H1 (cell line): ENCODE measurements around the gene DEPP1. TPM values are rescaled to one million over a fixed set of nuclear protein-coding genes. Genes with fewer than 3 reads are reported as not detected.
A peak's percentile ranks its signal among the peaks of the same experiment; 100 is the strongest.

ENCODE experiments used
- CTCF ChIA-PET: fragments of 300-600 bp; sonication (Branson Sonifier 250); formaldehyde crosslinking; loops from one replicate; lab custom pipeline; 2021; ENCODE audit not compliant: partially characterized antibody; lab: Charles Lee
- POLR2A ChIA-PET: fragments of 300-600 bp; sonication (Branson Sonifier 250); formaldehyde crosslinking; loops from one replicate; lab custom pipeline; 2021; ENCODE audit warnings: inconsistent platforms; ENCODE audit not compliant: partially characterized antibody; lab: Charles Lee
- DNase-seq, 2 experiments: peaks; one replicate each; pipeline versions ENCODE4 v3.0.0 to v3.0.0-alpha.2; 2010 to 2022; ENCODE audit warnings: low spot score in 2 of 2, low read depth in 1 of 2, mixed read lengths in 1 of 2
- FAIRE-seq: peaks from 2 replicates; lab custom pipeline; 2011; peaks lifted over from hg19 to GRCh38; lab: Jason Lieb, UNC
- H2AFZ ChIP-seq: 2 replicates; pipeline ENCODE4 v1.8.1; 2012; ENCODE audit warnings: low read length, inconsistent platforms
- H2AK5ac ChIP-seq: 2 replicates; pipeline ENCODE4 v1.6.1; 2013; ENCODE audit warnings: low read depth, low read length
- H2BK120ac ChIP-seq: replicated peaks from 2 replicates; pipeline ENCODE3; 2013; ENCODE audit warnings: low read depth, low read length, inconsistent platforms
- H2BK12ac ChIP-seq: 2 replicates; pipeline ENCODE4 v1.6.1; 2013; ENCODE audit warnings: low read depth, low read length
- H2BK15ac ChIP-seq: 2 replicates; pipeline ENCODE4 v1.6.1; 2013; ENCODE audit warnings: low read length
- H2BK20ac ChIP-seq: 2 replicates; pipeline ENCODE4 v1.6.1; 2013; ENCODE audit warnings: low read length
- H2BK5ac ChIP-seq: 2 replicates; pipeline ENCODE4 v1.6.1; 2013; ENCODE audit warnings: low read depth, low read length
- H3K14ac ChIP-seq: 2 replicates; pipeline ENCODE4 v1.6.1; 2013; ENCODE audit warnings: inconsistent platforms; ENCODE audit not compliant: insufficient read length
- H3K18ac ChIP-seq: 2 replicates; pipeline ENCODE4 v1.6.1; 2013; ENCODE audit warnings: low read length; ENCODE audit errors: extremely low read depth
- H3K23ac ChIP-seq: 2 replicates; pipeline ENCODE4 v1.6.1; 2013; ENCODE audit warnings: inconsistent platforms; ENCODE audit not compliant: insufficient read length
- H3K23me2 ChIP-seq: 2 replicates; pipeline ENCODE4 v1.6.1; 2013; ENCODE audit warnings: low read depth, low read length
- H3K27ac ChIP-seq: 2 replicates; pipeline ENCODE4 v1.6.1; 2011; ENCODE audit warnings: low read depth, low read length, inconsistent platforms
- H3K27me3 ChIP-seq, 4 experiments: replicated peaks in 1 of 4; 1 replicate in 1 of 4; 2 replicates in 3 of 4; pipeline versions ENCODE4 v1.6.1 to v1.8.1; 2011 to 2013; ENCODE audit warnings: low read length in 3 of 4, mild to moderate bottlenecking in 3 of 4, inconsistent platforms in 2 of 4, mixed read lengths in 2 of 4, moderate library complexity in 1 of 4; ENCODE audit not compliant: control insufficient read depth in 3 of 4, insufficient read depth in 3 of 4; ENCODE audit errors: extremely low read depth in 1 of 4
- H3K36me3 ChIP-seq, 4 experiments: 2 replicates each; pipeline versions ENCODE4 v1.6.1 to v1.8.1; 2011 to 2013; ENCODE audit warnings: mild to moderate bottlenecking in 4 of 4, low read length in 3 of 4, moderate library complexity in 2 of 4, control low read depth in 1 of 4, inconsistent platforms in 1 of 4; ENCODE audit not compliant: insufficient read depth in 4 of 4, control insufficient read depth in 2 of 4
- H3K4ac ChIP-seq: replicated peaks from 2 replicates; pipeline ENCODE3; 2013; ENCODE audit warnings: low read length, low read depth, mixed read lengths, inconsistent platforms; ENCODE audit not compliant: insufficient read length
- H3K4me1 ChIP-seq, 4 experiments: replicated peaks in 1 of 4; 1 replicate in 1 of 4; 2 replicates in 3 of 4; pipeline versions ENCODE4 v1.6.1 to v1.8.1; 2011 to 2013; ENCODE audit warnings: low read length in 3 of 4, inconsistent platforms in 2 of 4, mixed read lengths in 1 of 4; ENCODE audit not compliant: insufficient read depth in 4 of 4, control insufficient read depth in 3 of 4
- H3K4me2 ChIP-seq, 2 experiments: 2 replicates each; pipeline versions ENCODE4 v1.6.1 to v1.8.1; 2011 to 2013; ENCODE audit warnings: low read depth in 2 of 2, low read length in 2 of 2, control low read depth in 1 of 2, inconsistent platforms in 1 of 2, mild to moderate bottlenecking in 1 of 2; ENCODE audit not compliant: insufficient read depth in 1 of 2
- H3K4me3 ChIP-seq, 4 experiments: fragments of 200-600, 300-600 bp in 1 of 4; sonication (generic), shearing (Covaris generic), sonication (Bioruptor Twin) in 1 of 4; 2 replicates each; pipeline versions ENCODE4 v1.5.1 to v1.8.1; 2011 to 2016; ENCODE audit warnings: low read length in 4 of 4, low read depth in 3 of 4, control low read depth in 2 of 4, inconsistent platforms in 2 of 4, mild to moderate bottlenecking in 2 of 4, mixed read lengths in 1 of 4, moderate library complexity in 1 of 4; ENCODE audit not compliant: insufficient read depth in 2 of 4; ENCODE audit errors: extremely low read depth in 1 of 4
- H3K56ac ChIP-seq: replicated peaks from 2 replicates; pipeline ENCODE3; 2013; ENCODE audit warnings: low read depth, mild to moderate bottlenecking, mixed read lengths, low read length, inconsistent platforms; ENCODE audit not compliant: insufficient read length
- H3K79me1 ChIP-seq: 2 replicates; pipeline ENCODE4 v1.6.1; 2013; ENCODE audit warnings: low read depth, low read length, control low read depth
- H3K79me2 ChIP-seq, 2 experiments: 2 replicates each; pipeline versions ENCODE4 v1.6.1 to v1.8.1; 2012 to 2013; ENCODE audit warnings: low read length in 2 of 2, mild to moderate bottlenecking in 2 of 2, inconsistent platforms in 1 of 2; ENCODE audit not compliant: insufficient read depth in 2 of 2, control insufficient read depth in 1 of 2
- H3K9ac ChIP-seq, 4 experiments: replicated peaks in 1 of 4; 1 replicate in 1 of 4; 2 replicates in 3 of 4; pipeline versions ENCODE4 v1.6.1 to v1.8.1; 2011 to 2013; ENCODE audit warnings: low read depth in 3 of 4, low read length in 3 of 4, control low read depth in 2 of 4, mild to moderate bottlenecking in 2 of 4, moderate library complexity in 2 of 4, inconsistent platforms in 1 of 4; ENCODE audit errors: extremely low read depth in 1 of 4
- H3K9me3 ChIP-seq, 2 experiments: 2 replicates each; pipeline versions ENCODE4 v1.6.1 to v1.8.1; 2012 to 2013; ENCODE audit warnings: mild to moderate bottlenecking in 2 of 2, moderate library complexity in 2 of 2, control low read depth in 1 of 2, inconsistent platforms in 1 of 2, low read depth in 1 of 2, low read length in 1 of 2, mixed read lengths in 1 of 2; ENCODE audit not compliant: insufficient read depth in 2 of 2
- H4K20me1 ChIP-seq, 2 experiments: replicated peaks in 1 of 2; 2 replicates each; pipeline versions ENCODE3 to v1.8.1; 2011 to 2013; ENCODE audit warnings: inconsistent platforms in 2 of 2, low read length in 2 of 2, mild to moderate bottlenecking in 1 of 2; ENCODE audit not compliant: insufficient read depth in 2 of 2, control insufficient read depth in 1 of 2
- H4K5ac ChIP-seq: 2 replicates; pipeline ENCODE4 v1.6.1; 2013; ENCODE audit warnings: low read length, low read depth, mixed read lengths, inconsistent platforms; ENCODE audit not compliant: insufficient read length
- H4K8ac ChIP-seq: 2 replicates; pipeline ENCODE4 v1.8.0; 2013; ENCODE audit warnings: mild to moderate bottlenecking, moderate library complexity, low read length, inconsistent platforms; ENCODE audit not compliant: insufficient read depth; ENCODE audit errors: extremely low read depth
- H4K91ac ChIP-seq: replicated peaks from 2 replicates; pipeline ENCODE3; 2013; ENCODE audit warnings: low read length, mixed read lengths, inconsistent platforms; ENCODE audit not compliant: insufficient read length
- BACH1 ChIP-seq: IDR thresholded peaks from 2 replicates; pipeline ENCODE4 v1.6.1; 2012; ENCODE audit warnings: low read length, improper control_type of control experiment
- CBX8 ChIP-seq: fragments of 300-800, 300-1000 bp; sonication (generic); IDR thresholded peaks from 2 replicates; pipeline ENCODE4 v1.7.1; 2016; ENCODE audit warnings: low read depth, low read length, borderline replicate concordance
- CEBPB ChIP-seq: IDR thresholded peaks from 2 replicates; pipeline ENCODE4 v1.6.1; 2012; ENCODE audit warnings: low read depth, low read length
- CTBP2 ChIP-seq: IDR thresholded peaks from 2 replicates; pipeline ENCODE4 v1.7.0; 2011; ENCODE audit warnings: borderline replicate concordance, mild to moderate bottlenecking, moderate library complexity, mixed read lengths, low read length; ENCODE audit not compliant: insufficient read depth, insufficient read length
- EP300 ChIP-seq, 2 experiments: IDR thresholded peaks; 1 replicate in 1 of 2; 2 replicates in 1 of 2; pipeline ENCODE4 v1.6.1; 2011 to 2012; ENCODE audit warnings: low read depth in 2 of 2, low read length in 2 of 2, mild to moderate bottlenecking in 2 of 2, borderline replicate concordance in 1 of 2, inconsistent platforms in 1 of 2, moderate library complexity in 1 of 2
- FOSL1 ChIP-seq: IDR thresholded peaks from 2 replicates; pipeline ENCODE4 v1.6.1; 2011; ENCODE audit warnings: mild to moderate bottlenecking, low read depth, low read length, moderate library complexity; ENCODE audit not compliant: insufficient read depth
- GABPA ChIP-seq: IDR thresholded peaks from 2 replicates; pipeline ENCODE4 v1.6.1; 2011; ENCODE audit warnings: mild to moderate bottlenecking, low read length, moderate library complexity, borderline replicate concordance; ENCODE audit not compliant: insufficient read depth
- MAFK ChIP-seq: IDR thresholded peaks from 2 replicates; pipeline ENCODE4 v1.6.1; 2012; ENCODE audit warnings: low read depth, mild to moderate bottlenecking, improper control_type of control experiment, low read length
- MAX ChIP-seq: IDR thresholded peaks from 2 replicates; pipeline ENCODE4 v1.6.1; 2012; ENCODE audit warnings: inconsistent platforms
- POU5F1 ChIP-seq: IDR thresholded peaks from 2 replicates; pipeline ENCODE4 v1.6.1; 2011; ENCODE audit warnings: low read depth, mild to moderate bottlenecking, low read length, moderate library complexity
- RFX5 ChIP-seq: IDR thresholded peaks from 2 replicates; pipeline ENCODE4 v1.6.1; 2011; ENCODE audit warnings: low read depth, low read length, improper control_type of control experiment, borderline replicate concordance
- SP2 ChIP-seq: IDR thresholded peaks from 2 replicates; pipeline ENCODE4 v1.6.1; 2012; ENCODE audit warnings: mild to moderate bottlenecking, low read length, inconsistent platforms
- SRF ChIP-seq: IDR thresholded peaks from 2 replicates; pipeline ENCODE4 v1.6.1; 2011; ENCODE audit warnings: mild to moderate bottlenecking, low read depth, low read length, moderate library complexity
- TCF12 ChIP-seq: IDR thresholded peaks from 2 replicates; pipeline ENCODE4 v1.6.1; 2011; ENCODE audit warnings: low read depth, mild to moderate bottlenecking, low read length
- WGBS, 2 experiments: shearing (Covaris generic) in 1 of 2; methylation state at CpG; one replicate each; pipeline versions ENCODE4 v1.1.6 to v1.1.7; 2013 to 2015; ENCODE audit warnings: low lambda C conversion rate in 2 of 2, mixed read lengths in 2 of 2, inconsistent platforms in 1 of 2, low coverage in 1 of 2, missing lambda C conversion rate in 1 of 2; ENCODE audit not compliant: insufficient replicate concordance in 2 of 2, insufficient coverage in 1 of 2, insufficient read length in 1 of 2; ENCODE audit errors: extremely low coverage in 1 of 2, missing lambda C conversion rate in 1 of 2; 5-methylcytosine and 5-hydroxymethylcytosine counted together
- polyA plus RNA-seq, 7 experiments: library from polyadenylated mRNA; depleted of rRNA in 3 of 7; stranded (reverse) in 5 of 7; unstranded in 2 of 7; fragments of >200 nt in 5 of 7; fragments of 200-250 nt in 2 of 7; gene quantifications; 1 replicate in 5 of 7; 2 replicates in 1 of 7; 4 replicates in 1 of 7; pipeline versions ENCODE4 v1.2.1 to v1.2.3, GENCODE V29; 2011 to 2013; ENCODE audit warnings: missing spikeins in 2 of 7, mixed read lengths in 2 of 7
- total RNA-seq: library from RNA; stranded (reverse); fragmentation: NEBNext Ultra II Directional; extraction: Animal tissue kit (Norgen Biotek cat#: 25700); gene quantifications from 2 replicates; pipeline ENCODE4 v1.2.1, GENCODE V29; 2021

DEPP1 gene
- total and polyA plus RNA-seq, 2 of the 8 experiments (the other 6 are each of a cell fraction or from before 2014, with no cell fraction given), result 0.67 to 4.5 TPM

DNA sequence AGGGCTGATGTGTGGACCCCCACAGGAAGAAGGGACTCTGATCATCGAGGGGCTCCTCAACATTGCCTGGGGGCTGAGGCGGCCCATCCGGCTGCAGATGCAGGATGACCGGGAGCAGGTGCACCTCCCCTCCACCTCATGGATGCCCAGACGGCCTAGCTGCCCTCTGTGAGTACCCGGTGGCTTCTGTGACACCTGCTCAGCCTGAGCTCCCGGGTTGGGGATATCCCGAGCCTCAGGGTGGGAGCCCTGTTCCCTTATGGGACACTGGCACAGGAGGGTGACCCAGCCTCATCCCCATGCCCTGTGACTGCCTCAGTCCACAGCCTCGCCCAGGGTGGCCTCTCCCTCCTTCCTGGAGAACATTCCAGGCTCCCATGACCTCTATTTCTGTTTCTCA, 3.9 kb upstream of the DEPP1 start:
- peak overlapping the region; percentile 24; the same call in 1 of the 2 replicates for H2BK5ac ChIP-seq
- H3K79me1 ChIP-seq, result no peaks in the 10 kb centered on the region
- no peak for FAIRE-seq
- H3K4me3 ChIP-seq, result no peak overlapping the region
- no peak overlapping the region for H3K4me2 ChIP-seq
- H3K36me3 ChIP-seq, result peaks cover 0 to 4% (median 0%) of the 10 kb centered on the region in 4 experiments; a peak in 1 of 8 replicates
- CTCF ChIA-PET, result interaction anchor here (1.3 to 12.1 kb wide), 4 partner anchors 7 to 74 kb away, joined by 3 to 117 read pairs (median 24); no protein-coding TSS in a partner anchor
- no peak overlapping the region for H2AFZ ChIP-seq
- H3K9ac ChIP-seq, result no peak overlapping the region
- H2BK20ac ChIP-seq, result no peak overlapping the region
- H3K14ac ChIP-seq, result no peak overlapping the region
- no peak overlapping the region for H2BK15ac ChIP-seq
- no peaks in the 10 kb centered on the region for H3K23me2 ChIP-seq
- no peaks in the 10 kb centered on the region for H3K9me3 ChIP-seq
- H3K56ac ChIP-seq, result no peak overlapping the region
- no peaks in the 10 kb centered on the region for H3K27me3 ChIP-seq
- no peak overlapping the region for H3K4ac ChIP-seq
- 77% methylated on average over 8 of the region's 9 CpGs; no CpG with 5 or more reads in 1 of the 2 experiments for WGBS, 2 experiments
- H4K91ac ChIP-seq, result peak overlapping the region; percentile 51
- H2AK5ac ChIP-seq, result no peak overlapping the region
- peaks cover 18 to 30% (median 23%) of the 10 kb centered on the region in 4 experiments for H3K4me1 ChIP-seq
- no peak overlapping the region; the same call in 1 of the 2 replicates for H4K8ac ChIP-seq
- no peak for DNase-seq
- POLR2A ChIA-PET, result interaction anchor here (0.9 to 1.1 kb wide), 3 partner anchors 10 to 49 kb away, joined by 3 to 4 read pairs (median 3); no protein-coding TSS in a partner anchor
- no peak overlapping the region for H4K5ac ChIP-seq
- no peaks in the 10 kb centered on the region for H4K20me1 ChIP-seq
- H3K23ac ChIP-seq, result no peak overlapping the region
- no peaks in the 10 kb centered on the region for H3K79me2 ChIP-seq
- no peak overlapping the region for H3K18ac ChIP-seq
- no peak overlapping the region for H2BK120ac ChIP-seq
- H2BK12ac ChIP-seq, result no peak overlapping the region
- H3K27ac ChIP-seq, result no peak overlapping the region
- TF ChIP-seq CBX8 (no peak), FOSL1 (no peak), TCF12 (no peak), MAFK (no peak), POU5F1 (no peak), BACH1 (no peak), CEBPB (no peak), GABPA (no peak), MAX (no peak), RFX5 (no peak), SRF (no peak), SP2 (no peak), EP300 (IDR thresholded peaks at IDR 0.05; ENCODE audit: borderline replicate concordance in 1 of 2, low read depth in 2 of 2, low read length in 2 of 2) (no peak), CTBP2 (no peak)
